HepG2 (cell line): ENCODE results near the gene TCN1. TPM values are rescaled to one million over a fixed set of nuclear protein-coding genes. Genes with fewer than 3 reads are reported as not detected.

Experiments
- ESRRA ChIP-seq: sonication (generic); formaldehyde crosslinking; IDR thresholded peaks from 2 replicates; pipeline ENCODE4 v1.5.1; 2020; ENCODE audit warnings: mild to moderate bottlenecking, low read depth, missing genetic modification reagents
- FOXA3 ChIP-seq: IDR thresholded peaks from 2 replicates; pipeline ENCODE4 v1.6.1; 2016; ENCODE audit warnings: missing genetic modification reagents, missing compliant biosample characterization
- GABPA ChIP-seq, 2 experiments: IDR thresholded peaks; 2 replicates each; pipeline ENCODE4 v1.6.1; 2011 to 2016; ENCODE audit warnings: low read depth in 2 of 2, low read length in 1 of 2, missing biosample characterization in 1 of 2, missing genetic modification characterization in 1 of 2
- KAT2B ChIP-seq: fragments of 150-350 bp; IDR thresholded peaks from 2 replicates; pipeline ENCODE4 v1.6.1; 2014; ENCODE audit warnings: low read depth, low read length, borderline replicate concordance
- PHB2 ChIP-seq: fragments of 450-650 bp; IDR thresholded peaks from 2 replicates; pipeline ENCODE4 v1.6.1; 2018; ENCODE audit not compliant: partially characterized antibody
- POLR2A ChIP-seq, 2 experiments: IDR thresholded peaks; 2 replicates each; pipeline ENCODE4 v1.6.1; 2011; ENCODE audit warnings: low read depth in 2 of 2, low read length in 2 of 2, mild to moderate bottlenecking in 1 of 2, moderate library complexity in 1 of 2; ENCODE audit not compliant: insufficient read depth in 1 of 2
- SALL1 ChIP-seq: sonication (generic); formaldehyde crosslinking; IDR thresholded peaks from 2 replicates; pipeline ENCODE4 v1.8.0; 2022; ENCODE audit warnings: mild to moderate bottlenecking, missing genetic modification reagents
- SMARCC2 ChIP-seq: fragments of 450-650 bp; IDR thresholded peaks from 2 replicates; pipeline ENCODE4 v1.6.1; 2017; ENCODE audit warnings: antibody characterized with exemption, mild to moderate bottlenecking
- SRY ChIP-seq: sonication (generic); formaldehyde crosslinking; IDR thresholded peaks from 2 replicates; pipeline ENCODE4 v1.8.0; 2022; ENCODE audit warnings: mild to moderate bottlenecking, missing genetic modification reagents
- ZBTB38 ChIP-seq: sonication (generic); formaldehyde crosslinking; IDR thresholded peaks from 2 replicates; pipeline ENCODE4 v1.5.1; 2020; ENCODE audit warnings: mild to moderate bottlenecking, missing genetic modification reagents
- ZBTB7A ChIP-seq: sonication (generic); formaldehyde crosslinking; IDR thresholded peaks from 2 replicates; pipeline ENCODE4 v1.8.0; 2022; ENCODE audit warnings: mild to moderate bottlenecking, missing genetic modification reagents
- ZNF24 ChIP-seq: fragments of 450-650 bp; IDR thresholded peaks from 2 replicates; pipeline ENCODE4 v1.6.1; 2017; ENCODE audit warnings: antibody characterized with exemption, mild to moderate bottlenecking
- ZNF451 ChIP-seq: sonication (generic); formaldehyde crosslinking; IDR thresholded peaks from 2 replicates; pipeline ENCODE4 v1.5.0; 2020; ENCODE audit warnings: mild to moderate bottlenecking, missing genetic modification reagents
- ZNF562 ChIP-seq: sonication (generic); formaldehyde crosslinking; IDR thresholded peaks from 2 replicates; pipeline ENCODE4 v1.8.0; 2022; ENCODE audit warnings: missing genetic modification reagents, borderline replicate concordance
- ZNF614 ChIP-seq: IDR thresholded peaks from 2 replicates; pipeline ENCODE4 v1.6.1; 2018; ENCODE audit warnings: missing biosample characterization, missing genetic modification reagents, inconsistent platforms, borderline replicate concordance
- ZNF720 ChIP-seq: sonication (generic); formaldehyde crosslinking; IDR thresholded peaks from 2 replicates; pipeline ENCODE4 v1.4.0; 2020; ENCODE audit warnings: missing genetic modification reagents
- ZSCAN25 ChIP-seq: sonication (generic); formaldehyde crosslinking; IDR thresholded peaks from 2 replicates; pipeline ENCODE4 v1.8.0; 2022; ENCODE audit warnings: mild to moderate bottlenecking, missing genetic modification reagents
- polyA plus RNA-seq, 8 experiments: library from polyadenylated mRNA; depleted of rRNA in 3 of 8; stranded (reverse) in 7 of 8; unstranded in 1 of 8; fragments of >200 nt; fragmentation: Illumina TruSeq in 4 of 8; extraction: Trizol in 4 of 8; gene quantifications; 2 replicates each; pipeline versions ENCODE4 v1.2.1 to v1.2.3, GENCODE V29; 2011 to 2016; ENCODE audit warnings: low read depth in 4 of 8, missing spikeins in 1 of 8, mixed read lengths in 1 of 8; ENCODE audit not compliant: insufficient read depth in 1 of 8
- total RNA-seq, 5 experiments: library from RNA; depleted of rRNA; stranded (reverse); fragments of >200 nt; fragmentation: Illumina TruSeq; extraction: Trizol; gene quantifications; 2 replicates each; pipeline ENCODE4 v1.2.3, GENCODE V29; 2016; ENCODE audit warnings: low read depth in 1 of 5
- TF ChIP-seq, protein P1 (sequence below): sonication (generic); formaldehyde crosslinking; IDR thresholded peaks from 2 replicates; pipeline ENCODE4 v1.4.0; 2020; ENCODE audit warnings: missing genetic modification reagents
- TF ChIP-seq, protein P2 (sequence below): IDR thresholded peaks from 2 replicates; pipeline ENCODE4 v1.6.1; 2016; ENCODE audit warnings: mild to moderate bottlenecking
- TF ChIP-seq, protein P3 (sequence below): sonication (generic); formaldehyde crosslinking; IDR thresholded peaks from 2 replicates; pipeline ENCODE4 v1.8.0; 2022; ENCODE audit warnings: missing genetic modification reagents, mild to moderate bottlenecking, inconsistent platforms, borderline replicate concordance
- TF ChIP-seq, protein P4 (sequence below): sonication (generic); formaldehyde crosslinking; IDR thresholded peaks from 2 replicates; pipeline ENCODE4 v1.5.1; 2020; ENCODE audit warnings: missing genetic modification reagents, mild to moderate bottlenecking, borderline replicate concordance
- TF ChIP-seq, protein P5 (sequence below), 2 experiments: fragments of 450-650 bp in 1 of 2; sonication (generic) in 1 of 2; formaldehyde crosslinking; IDR thresholded peaks; 2 replicates each; pipeline versions ENCODE4 v1.5.0 to v1.8.0; 2020 to 2022; ENCODE audit warnings: mild to moderate bottlenecking in 1 of 2, missing genetic modification reagents in 1 of 2

The TCN1 gene
- total and polyA plus RNA-seq, 2 of the 13 experiments (the other 11 are each of a cell fraction or from before 2014, with no cell fraction given) = not detected

DNA sequence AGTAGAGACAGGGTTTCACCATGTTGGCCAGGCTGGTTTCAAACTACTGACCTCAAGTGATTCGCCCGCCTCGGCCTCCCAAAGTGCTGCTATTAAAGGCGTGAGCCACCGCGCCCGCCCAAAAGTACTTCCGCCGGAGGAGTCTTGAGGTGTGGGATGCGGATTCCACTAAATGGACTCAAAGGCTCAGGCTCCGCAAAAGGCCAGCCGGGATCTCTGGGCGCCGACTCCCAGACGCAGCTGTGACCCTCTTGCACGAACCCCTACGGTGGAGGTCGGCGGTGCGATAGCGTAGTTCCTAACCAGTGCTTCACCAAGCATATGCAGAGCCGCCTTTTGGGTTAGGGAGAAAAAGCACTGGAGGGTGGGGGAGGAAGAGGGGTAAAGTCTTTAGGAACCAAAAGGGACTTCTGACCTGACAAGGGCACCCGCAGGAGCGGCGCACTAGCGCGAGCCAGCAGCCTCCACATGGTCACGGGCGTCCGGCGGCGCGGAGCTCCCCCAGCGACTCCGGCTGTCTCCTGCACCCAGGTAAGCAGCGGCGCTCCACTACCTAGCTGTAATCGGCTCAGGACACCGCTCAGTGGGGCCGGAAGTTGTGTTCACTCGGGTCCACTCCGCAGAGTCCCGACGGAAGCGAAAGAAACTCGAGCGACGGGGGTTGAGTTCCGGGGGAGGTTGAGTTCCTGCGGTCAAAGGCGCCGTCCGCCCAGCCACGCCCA, 55.9 kb downstream of the TCN1 start, which contains the start of gene MRPL16 (continued):
- TF ChIP-seq, protein P1, sequence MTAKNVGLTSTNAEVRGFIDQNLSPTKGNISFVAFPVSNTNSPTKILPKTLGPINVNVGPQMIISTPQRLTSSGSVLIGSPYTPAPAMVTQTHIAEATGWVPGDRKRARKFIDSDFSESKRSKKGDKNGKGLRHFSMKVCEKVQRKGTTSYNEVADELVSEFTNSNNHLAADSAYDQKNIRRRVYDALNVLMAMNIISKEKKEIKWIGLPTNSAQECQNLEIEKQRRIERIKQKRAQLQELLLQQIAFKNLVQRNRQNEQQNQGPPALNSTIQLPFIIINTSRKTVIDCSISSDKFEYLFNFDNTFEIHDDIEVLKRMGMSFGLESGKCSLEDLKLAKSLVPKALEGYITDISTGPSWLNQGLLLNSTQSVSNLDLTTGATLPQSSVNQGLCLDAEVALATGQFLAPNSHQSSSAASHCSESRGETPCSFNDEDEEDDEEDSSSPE (CRISPR knock-in tag) = peak; percentile 60
- TF ChIP-seq, protein P2, sequence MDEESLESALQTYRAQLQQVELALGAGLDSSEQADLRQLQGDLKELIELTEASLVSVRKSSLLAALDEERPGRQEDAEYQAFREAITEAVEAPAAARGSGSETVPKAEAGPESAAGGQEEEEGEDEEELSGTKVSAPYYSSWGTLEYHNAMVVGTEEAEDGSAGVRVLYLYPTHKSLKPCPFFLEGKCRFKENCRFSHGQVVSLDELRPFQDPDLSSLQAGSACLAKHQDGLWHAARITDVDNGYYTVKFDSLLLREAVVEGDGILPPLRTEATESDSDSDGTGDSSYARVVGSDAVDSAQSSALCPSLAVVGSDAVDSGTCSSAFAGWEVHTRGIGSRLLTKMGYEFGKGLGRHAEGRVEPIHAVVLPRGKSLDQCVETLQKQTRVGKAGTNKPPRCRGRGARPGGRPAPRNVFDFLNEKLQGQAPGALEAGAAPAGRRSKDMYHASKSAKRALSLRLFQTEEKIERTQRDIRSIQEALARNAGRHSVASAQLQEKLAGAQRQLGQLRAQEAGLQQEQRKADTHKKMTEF = peak; percentile 85
- TF ChIP-seq SALL1 (CRISPR knock-in tag) (peak; percentile 83), POLR2A (IDR thresholded peaks at IDR 0.05; ENCODE audit: insufficient read depth in 1 of 2, low read depth in 2 of 2, low read length in 2 of 2) (peak; percentile 87 to 92), ESRRA (CRISPR knock-in tag) (peak; percentile 56), SMARCC2 (no peak), ZNF720 (CRISPR knock-in tag) (0 out of 2 replicates have a peak, but pooled peaks have one; percentile 35), KAT2B (no peak), ZNF24 (peak; percentile 51; the same call in 1 of the 2 replicates), PHB2 (no peak), ZBTB7A (peak; percentile 50; the same call in 1 of the 2 replicates), FOXA3 (peak; percentile 63), GABPA (IDR thresholded peaks at IDR 0.05; ENCODE audit: low read depth, low read length) (peak; percentile 100), GABPA (CRISPR knock-in tag; IDR thresholded peaks at IDR 0.05; ENCODE audit: low read depth) (peak; percentile 100), SRY (CRISPR knock-in tag) (peak; percentile 84), ZNF562 (CRISPR knock-in tag) (no peak), ZBTB38 (CRISPR knock-in tag) (peak; percentile 53; the same call in 1 of the 2 replicates), ZNF451 (CRISPR knock-in tag) (peak; percentile 85), ZSCAN25 (CRISPR knock-in tag) (peak; percentile 70), ZNF614 (CRISPR knock-in tag) (peak; percentile 74)
- TF ChIP-seq, protein P3, sequence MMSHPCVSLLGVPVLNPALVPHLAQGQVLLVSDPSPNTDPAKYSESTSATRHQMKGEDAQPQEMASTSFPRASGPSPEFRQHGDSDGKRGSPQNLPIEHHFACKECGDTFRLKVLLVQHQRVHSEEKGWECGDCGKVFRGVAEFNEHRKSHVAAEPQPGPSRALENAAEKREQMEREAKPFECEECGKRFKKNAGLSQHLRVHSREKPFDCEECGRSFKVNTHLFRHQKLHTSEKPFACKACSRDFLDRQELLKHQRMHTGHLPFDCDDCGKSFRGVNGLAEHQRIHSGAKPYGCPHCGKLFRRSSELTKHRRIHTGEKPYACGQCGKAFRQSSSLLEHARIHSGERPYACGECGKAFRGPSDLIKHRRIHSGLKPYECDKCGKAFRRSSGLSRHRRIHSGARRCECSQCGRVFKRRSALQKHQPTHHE (CRISPR knock-in tag) = no peak; the same call in 1 of the 2 replicates
- TF ChIP-seq, protein P4, sequence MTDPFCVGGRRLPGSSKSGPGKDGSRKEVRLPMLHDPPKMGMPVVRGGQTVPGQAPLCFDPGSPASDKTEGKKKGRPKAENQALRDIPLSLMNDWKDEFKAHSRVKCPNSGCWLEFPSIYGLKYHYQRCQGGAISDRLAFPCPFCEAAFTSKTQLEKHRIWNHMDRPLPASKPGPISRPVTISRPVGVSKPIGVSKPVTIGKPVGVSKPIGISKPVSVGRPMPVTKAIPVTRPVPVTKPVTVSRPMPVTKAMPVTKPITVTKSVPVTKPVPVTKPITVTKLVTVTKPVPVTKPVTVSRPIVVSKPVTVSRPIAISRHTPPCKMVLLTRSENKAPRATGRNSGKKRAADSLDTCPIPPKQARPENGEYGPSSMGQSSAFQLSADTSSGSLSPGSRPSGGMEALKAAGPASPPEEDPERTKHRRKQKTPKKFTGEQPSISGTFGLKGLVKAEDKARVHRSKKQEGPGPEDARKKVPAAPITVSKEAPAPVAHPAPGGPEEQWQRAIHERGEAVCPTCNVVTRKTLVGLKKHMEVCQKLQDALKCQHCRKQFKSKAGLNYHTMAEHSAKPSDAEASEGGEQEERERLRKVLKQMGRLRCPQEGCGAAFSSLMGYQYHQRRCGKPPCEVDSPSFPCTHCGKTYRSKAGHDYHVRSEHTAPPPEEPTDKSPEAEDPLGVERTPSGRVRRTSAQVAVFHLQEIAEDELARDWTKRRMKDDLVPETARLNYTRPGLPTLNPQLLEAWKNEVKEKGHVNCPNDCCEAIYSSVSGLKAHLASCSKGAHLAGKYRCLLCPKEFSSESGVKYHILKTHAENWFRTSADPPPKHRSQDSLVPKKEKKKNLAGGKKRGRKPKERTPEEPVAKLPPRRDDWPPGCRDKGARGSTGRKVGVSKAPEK (CRISPR knock-in tag) = no peak
- TF ChIP-seq, protein P5, sequence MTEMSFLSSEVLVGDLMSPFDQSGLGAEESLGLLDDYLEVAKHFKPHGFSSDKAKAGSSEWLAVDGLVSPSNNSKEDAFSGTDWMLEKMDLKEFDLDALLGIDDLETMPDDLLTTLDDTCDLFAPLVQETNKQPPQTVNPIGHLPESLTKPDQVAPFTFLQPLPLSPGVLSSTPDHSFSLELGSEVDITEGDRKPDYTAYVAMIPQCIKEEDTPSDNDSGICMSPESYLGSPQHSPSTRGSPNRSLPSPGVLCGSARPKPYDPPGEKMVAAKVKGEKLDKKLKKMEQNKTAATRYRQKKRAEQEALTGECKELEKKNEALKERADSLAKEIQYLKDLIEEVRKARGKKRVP (CRISPR knock-in tag; IDR thresholded peaks at IDR 0.05) = 0 out of 4 replicates have a peak, but pooled peaks of 1 of the 2 experiments have one; percentile 49
